Activated T-cell treated with anti-CD3 and anti-CD28 coated beads for 1 hour (primary cell): ENCODE results near the gene LAPTM5.

Source experiments
- DNase-seq: peaks from one replicate; pipeline ENCODE4 v3.0.0-alpha.2; 2020; ENCODE audit warnings: low read depth

LAPTM5 gene

DNA sequence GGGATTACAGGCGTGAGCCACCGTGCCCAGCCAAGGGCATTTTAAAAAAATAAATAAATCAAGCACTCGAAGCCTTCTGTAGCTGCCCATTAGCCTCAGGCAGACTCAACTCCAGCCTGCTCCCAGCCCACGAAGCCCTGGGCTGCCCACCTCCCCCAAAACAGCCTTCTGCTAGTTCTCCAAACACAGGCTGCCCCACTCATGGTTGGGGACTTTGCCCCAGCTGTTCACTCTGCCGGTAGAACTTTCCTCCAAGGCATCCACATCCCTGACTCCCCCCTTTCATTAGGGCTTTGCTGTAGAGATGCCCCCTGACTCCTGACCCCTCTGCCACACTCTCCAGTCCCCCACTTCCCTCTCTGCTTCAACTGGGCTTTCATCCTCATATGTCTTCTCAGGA lies 29.7 kb upstream of the LAPTM5 start:
- DNase-seq = no peak

DNA sequence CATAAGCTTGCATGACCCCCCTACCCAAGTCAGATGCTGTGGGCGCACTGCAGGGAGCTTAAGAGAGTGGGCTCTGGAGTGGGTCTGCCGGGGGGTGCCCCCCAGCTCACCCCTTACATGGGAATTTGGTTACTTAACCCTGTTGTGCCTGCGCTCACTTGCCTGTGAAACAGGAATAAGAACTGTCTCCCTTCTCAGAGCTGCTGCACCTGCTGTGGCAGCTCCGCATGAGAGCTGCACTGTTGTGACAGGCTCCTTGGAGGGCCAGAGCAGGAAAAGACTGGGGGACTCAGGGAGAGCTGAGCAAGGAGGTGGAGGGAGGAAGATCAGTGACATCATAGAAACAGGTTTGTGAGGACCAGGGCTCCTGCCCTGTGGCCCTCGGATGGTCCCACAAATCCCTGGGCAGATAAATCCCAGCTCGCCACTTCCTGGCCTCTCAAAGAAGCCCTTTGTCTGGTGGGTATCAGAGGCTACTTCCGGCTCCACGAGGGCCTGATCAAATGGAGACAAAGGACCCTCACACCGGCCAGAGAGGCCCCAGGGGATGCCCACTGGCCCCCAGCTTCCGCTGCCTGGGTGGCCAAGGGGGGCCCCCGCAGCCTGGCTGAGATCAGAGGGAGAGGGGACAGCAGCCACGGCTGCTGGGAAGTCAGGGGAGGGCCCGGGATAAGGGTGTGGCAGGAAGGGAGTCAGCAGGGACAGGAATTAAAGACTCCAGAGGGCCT lies 28.9 kb upstream of the LAPTM5 start:
- DNase-seq = no peak

DNA sequence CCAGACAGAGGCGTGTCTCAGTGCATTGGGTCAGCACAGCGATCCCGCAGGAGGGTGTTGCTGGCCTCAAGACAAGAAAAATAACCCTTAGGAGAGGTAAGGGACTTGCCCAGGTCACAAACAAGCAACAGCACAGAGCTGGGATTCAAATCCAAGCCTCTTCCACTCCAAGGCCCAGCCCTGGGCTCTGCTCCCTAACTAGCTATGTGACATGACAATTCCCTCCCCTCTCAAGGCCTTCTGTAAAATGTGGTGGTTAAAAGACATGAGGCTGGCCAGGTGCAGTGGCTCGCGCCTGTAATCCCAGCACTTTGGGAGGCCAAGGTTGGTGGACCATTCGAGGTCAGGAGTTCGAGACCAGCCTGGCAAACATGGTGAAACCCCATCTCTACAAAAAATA lies 28.1 kb upstream of the LAPTM5 start:
- DNase-seq = no peak

- DNase-seq = no peak
Observed at GRCh38 chr1:30785181-30785580, 27.6 kb upstream of the LAPTM5 start.

- DNase-seq = no peak
Observed at GRCh38 chr1:30783256-30783915, 25.8 kb upstream of the LAPTM5 start.

DNA sequence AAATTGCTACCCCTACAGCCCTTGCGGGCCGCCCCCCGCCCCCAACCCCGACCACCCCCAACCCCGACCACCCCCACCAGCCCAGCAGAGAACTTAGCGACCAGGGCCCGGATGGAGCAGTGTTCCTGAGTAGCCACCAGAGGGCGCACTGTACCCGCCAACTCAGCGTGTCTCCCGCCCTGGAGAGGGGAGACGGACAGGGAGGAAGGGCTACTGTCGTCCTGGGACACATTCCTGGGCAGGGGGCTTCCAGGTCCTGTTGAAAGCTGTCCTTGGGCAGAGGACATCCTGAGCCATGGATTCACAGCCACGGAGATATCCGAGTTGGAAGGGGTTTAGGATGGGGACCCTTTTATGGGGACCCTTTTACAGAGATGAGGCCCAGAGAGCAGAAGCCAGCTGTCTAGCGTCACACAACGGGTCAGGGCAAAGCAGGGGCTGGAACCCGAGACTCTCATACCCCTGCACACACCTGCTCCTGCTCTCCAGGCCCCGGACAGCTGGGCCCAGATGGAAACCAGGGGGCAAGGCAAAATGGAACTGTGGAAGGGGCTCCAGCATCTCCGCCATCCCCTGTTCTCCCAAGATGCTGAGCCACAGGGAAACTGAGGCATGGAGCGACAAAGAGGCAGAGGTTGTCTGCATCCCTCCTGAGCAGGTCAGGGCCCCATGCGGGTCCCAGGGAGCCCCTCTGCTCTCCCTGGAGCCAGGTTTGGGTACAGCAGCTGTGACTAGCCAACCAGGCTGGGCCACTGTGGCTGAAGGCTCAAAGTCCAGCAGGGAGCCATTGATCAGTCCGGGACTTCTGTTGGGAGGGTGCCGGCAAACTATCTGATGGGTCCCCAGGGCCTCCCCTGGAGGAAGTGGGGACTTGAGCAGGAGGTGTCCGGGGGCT lies 25.0 kb upstream of the LAPTM5 start:
- peak; percentile 58 for DNase-seq

GRCh38 chr1:30781906-30782305 lies 24.3 kb upstream of the LAPTM5 start:
- no peak for DNase-seq

DNA sequence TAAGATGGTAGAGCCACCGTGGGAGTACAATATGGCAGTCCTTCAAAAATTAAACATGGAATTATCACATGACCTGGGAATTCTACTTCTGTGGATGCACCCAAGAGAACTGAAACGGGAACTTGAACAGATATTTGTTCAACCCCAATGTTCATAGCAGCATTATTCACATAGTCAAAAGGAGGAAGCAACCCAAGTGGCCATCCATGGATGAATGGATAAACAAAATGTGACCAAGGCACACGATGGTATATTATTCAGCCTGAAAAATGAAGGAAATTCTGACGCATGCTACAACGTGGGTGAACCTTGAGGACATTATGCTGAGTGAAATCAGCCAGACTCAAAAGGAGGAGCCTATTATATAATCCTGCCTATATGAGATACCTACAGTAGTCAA lies 22.8 kb upstream of the LAPTM5 start:
- DNase-seq = no peak

GRCh38 chr1:30779294-30780071 lies 21.9 kb upstream of the LAPTM5 start:
- DNase-seq = peak; percentile 95

DNA sequence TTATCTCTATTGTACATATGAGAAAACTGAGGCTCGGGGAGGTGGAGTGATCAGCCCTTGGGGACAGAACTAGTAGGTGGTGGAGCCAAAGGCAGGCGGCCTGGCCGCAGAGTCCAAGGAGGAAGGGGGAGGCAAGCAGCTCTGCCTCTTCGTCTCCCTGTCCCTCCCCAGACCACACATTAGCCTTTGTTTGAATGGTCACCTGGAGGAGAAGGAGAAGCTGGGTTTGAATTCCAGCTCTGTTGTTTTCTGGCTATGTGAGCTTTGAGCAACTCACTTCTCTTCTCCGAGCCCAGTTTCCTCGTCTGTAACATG lies 21.4 kb upstream of the LAPTM5 start:
- DNase-seq = no peak

DNA sequence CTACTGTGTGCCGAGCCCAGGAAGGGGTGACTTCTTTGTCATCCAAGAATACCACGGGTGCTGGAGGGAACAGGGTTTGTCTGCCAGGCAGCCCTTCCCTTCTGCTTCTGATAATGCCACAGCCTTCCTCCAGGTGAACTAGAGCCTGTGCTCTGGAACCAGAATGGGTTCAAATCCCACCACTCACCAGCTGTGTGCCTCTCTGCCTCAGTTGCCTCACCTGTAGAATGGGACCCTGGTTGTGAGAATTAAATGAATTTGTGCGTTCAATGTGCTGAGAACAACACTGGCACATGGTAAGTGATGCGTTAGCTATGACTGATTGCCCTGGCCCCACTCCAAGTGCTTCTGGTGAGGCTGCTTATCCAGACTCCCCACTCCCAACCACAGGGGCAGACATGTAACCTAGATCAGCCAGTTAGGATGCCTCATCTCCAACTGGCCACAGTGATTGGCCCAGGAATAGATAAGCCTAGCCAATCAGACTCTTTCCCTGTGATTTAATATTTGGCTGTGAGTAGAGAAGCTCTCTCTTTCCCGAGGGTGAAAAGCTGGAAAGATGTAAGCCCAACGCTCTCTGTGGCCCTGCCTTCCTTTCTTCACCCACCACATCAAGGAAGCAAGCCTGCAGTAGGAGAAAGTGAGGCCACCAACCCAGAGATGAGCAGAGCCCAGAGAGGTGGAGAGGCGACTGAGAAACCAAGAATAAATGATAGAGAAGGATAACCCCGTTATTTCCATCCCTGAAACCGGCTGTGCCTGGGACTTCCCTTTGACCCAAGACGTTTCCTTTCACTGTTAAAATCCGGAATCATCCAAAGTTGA lies 20.8 kb upstream of the LAPTM5 start:
- no peak for DNase-seq

GRCh38 chr1:30777904-30778153 lies 20.3 kb upstream of the LAPTM5 start:
- no peak for DNase-seq

DNA sequence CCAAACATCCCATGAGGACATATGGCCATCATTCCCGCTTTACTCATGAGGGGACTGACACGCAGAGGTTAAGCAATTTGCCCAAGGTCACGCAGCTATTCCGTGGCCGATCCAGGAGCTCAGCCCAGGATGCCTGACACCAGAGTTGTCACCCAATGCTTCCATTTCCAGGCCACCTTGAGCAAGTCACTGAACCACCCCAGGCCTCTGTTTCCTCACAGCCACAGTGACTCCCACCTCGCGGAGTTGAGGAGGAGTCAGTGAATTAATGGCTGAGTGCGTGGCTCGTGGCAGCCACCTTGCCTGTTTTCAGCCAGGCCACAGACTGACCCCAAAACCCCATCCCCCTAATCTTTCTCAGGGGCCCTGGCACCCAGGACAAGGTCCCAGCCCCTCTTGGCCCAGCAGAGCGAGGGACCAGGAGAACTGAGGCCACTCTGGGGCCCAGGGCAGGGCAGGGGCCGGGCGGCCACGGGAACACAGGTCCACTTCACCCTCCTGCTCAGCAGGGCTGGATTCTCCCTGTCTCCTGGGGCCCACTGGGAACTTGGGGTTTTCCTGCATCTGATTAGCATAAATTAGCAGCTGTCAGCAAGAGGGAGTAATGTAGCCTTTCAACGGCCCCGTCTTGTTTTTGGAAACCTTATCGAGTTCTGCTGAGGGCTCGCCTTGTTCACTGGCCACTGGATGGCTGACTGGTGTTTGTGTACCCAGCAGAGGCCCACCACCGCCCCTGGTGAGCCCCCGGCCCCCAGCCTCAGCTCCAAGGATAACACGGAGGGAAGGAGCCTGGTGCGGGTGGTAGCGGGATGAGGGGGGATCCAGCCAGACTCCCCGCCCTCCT lies 19.7 kb upstream of the LAPTM5 start:
- DNase-seq = no peak

GRCh38 chr1:30776097-30777059 lies 18.8 kb upstream of the LAPTM5 start:
- no peak for DNase-seq

DNA sequence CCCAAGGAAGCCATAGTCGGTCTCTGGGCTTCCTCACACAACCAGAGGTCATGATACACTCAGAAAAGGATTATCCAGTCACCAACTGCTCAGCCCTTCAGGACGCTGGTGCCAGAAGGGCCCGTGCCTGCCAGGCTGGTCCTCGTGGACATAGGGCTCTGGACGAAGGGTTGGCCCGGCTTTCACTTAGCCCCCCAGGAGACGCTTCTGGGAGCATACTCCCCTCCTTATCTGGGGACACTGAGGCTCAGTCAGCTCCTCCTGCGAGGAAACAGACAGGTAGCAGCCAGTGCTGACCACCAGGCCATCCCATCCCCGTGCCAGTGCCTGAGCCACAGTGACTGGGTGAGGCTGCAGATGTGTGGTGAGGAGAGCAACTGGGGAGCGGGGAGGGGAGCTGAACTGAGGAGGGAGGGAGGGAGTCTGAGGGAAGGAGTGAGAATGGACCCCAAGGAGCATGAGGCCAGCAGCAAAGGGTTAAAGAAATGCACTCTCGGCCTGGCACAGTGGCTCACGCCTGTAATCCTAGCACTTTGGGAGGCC lies 17.9 kb upstream of the LAPTM5 start:
- no peak for DNase-seq

GRCh38 chr1:30774550-30775432 lies 17.2 kb upstream of the LAPTM5 start:
- no peak for DNase-seq

DNA sequence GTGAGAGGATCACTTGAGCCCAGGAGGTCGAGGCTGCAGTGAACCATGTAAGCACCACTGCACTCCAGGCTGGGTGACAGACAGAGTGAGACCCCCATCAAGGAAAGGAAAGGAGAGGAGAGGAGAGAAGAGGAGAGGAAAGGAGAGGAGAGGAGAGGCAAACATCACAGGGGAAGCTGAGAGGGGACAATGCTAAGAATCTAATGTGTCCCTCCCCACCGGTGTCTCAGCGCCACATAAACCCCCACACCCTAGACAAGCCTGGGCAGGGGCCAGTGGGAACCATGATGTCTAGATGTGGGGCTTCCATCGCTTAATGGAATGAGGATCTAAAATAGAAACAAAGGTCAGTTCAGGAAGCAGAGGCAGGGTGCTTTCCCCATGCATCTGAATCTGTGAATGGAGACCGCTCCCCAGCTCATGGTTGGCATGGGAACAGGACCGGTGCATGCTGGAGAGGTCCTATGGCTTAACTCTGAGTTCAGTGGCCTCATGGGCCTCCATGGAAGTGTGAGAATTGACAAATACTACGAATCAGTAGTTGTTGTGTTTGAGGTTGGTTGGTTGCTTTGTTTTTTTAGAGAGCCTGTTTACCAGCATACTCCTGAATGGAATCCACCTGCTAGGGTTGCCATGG lies 16.3 kb upstream of the LAPTM5 start:
- DNase-seq = no peak

DNA sequence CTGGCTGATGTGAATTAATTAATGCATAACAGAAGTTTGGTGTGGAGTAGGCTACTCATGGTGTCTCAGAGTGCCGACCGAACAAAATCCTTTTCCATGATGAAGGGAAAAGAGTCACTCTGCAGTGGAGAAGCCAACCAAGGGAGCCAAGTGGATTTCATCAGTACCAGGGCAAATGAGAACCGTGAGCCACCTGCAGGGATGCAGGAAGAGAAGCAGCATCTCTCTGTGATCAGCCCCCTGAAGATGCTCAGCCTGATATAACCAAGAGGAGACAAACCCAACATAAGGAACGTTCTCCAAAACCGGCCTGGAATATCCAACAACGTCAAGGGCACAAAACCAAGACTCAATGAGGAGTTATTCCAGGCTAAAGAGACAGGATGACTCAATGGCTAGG lies 13.4 kb upstream of the LAPTM5 start:
- DNase-seq = no peak
